RKO (cell line): ENCODE measurements around the gene ASMTL.

Source experiments
- DNase-seq: peaks from one replicate; pipeline ENCODE4 v3.0.0-alpha.2; 2016; ENCODE audit warnings: low spot score

Gene ASMTL

DNA sequence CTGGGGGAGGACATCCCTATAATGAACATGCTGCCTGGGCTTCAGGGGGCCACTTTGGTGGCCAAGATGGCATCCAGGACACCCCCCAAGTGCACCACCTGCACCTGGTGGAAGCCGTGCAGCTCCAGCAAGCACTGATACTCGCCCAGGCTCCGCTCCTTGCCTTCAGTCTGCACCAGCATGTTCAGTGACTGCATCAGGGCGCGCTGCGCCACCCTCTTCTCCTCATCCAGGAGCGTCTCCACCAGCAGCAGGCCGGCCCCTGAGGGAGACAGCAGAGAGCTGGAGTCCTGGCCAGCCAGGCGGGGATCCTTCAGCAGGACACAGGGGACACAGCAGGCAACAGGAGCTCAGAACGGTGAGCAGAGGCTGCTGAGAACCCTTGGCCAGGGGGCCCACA is 49.5 kb downstream of the ASMTL start:
- no peak for DNase-seq

- no peak for DNase-seq
Measured at GRCh38 chrX:1401611-1402430, 50.9 kb downstream of the ASMTL start.

GRCh38 chrX:1400742-1401471 is 51.8 kb downstream of the ASMTL start:
- no peak for DNase-seq

DNA sequence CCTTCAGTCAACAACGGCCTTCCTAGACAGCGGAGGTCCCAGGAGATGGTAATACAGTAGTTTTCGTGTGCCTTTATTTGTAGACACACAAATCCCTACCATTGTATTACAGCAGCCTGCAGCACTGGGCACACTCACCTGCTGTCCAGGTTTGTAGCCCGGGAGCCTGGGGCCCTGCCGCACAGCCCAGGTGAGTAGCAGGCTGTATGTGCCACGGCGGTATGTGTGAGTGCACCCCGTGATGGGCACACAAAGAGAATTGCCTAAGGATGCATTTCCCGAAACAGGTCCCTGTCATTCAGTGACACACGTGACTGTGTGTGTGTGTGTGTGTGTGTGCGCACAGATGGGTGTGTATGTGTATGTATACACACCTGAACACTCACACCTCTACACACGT is 52.7 kb downstream of the ASMTL start:
- DNase-seq, result no peak

GRCh38 chrX:1398431-1399340 is 54.0 kb downstream of the ASMTL start:
- DNase-seq, result no peak

- DNase-seq, result no peak
Measured at GRCh38 chrX:1397441-1398270, 55.1 kb downstream of the ASMTL start.

- no peak for DNase-seq
Measured at GRCh38 chrX:1397001-1397400, 55.7 kb downstream of the ASMTL start.

- no peak for DNase-seq
Measured at GRCh38 chrX:1395646-1396216, 57.0 kb downstream of the ASMTL start.

DNA sequence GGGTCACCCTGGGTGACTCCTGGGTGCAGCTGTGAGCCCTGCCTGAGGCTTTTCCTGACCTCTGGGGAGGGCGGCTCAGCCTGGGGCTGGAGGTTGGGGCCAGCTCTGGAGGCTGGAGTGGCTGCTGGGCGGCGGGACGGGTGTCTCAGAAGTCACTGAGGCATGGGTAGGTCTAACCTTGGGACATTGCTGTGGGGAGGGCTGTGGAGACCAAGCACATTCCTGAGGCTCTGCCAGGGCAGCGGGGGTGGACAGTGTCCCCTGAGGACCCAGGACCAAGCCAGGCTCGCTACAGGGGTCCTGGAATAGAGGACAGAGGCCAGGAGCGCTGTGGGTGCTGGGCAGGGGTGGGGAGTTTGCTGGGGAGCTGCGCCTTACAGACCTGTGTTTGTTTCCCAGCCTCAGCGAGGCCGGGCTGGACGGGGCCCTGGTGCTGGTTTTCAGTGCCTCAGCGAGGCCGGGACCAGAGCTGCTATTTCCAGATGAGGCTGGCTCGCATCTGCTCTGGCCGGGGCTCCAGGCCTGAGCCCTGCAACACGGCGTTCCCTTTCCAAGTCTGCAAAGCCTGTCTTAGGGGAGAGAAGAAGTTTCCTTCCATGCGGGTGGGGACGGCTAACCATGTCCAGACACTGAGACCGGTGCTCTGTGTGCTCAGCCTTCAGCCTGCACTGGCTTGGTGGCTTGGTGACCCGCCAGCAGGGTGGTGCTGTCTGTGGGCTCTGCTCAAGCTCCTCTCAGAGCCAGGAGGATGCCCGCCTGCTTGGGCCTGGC is 57.8 kb downstream of the ASMTL start:
- DNase-seq, result no peak

DNA sequence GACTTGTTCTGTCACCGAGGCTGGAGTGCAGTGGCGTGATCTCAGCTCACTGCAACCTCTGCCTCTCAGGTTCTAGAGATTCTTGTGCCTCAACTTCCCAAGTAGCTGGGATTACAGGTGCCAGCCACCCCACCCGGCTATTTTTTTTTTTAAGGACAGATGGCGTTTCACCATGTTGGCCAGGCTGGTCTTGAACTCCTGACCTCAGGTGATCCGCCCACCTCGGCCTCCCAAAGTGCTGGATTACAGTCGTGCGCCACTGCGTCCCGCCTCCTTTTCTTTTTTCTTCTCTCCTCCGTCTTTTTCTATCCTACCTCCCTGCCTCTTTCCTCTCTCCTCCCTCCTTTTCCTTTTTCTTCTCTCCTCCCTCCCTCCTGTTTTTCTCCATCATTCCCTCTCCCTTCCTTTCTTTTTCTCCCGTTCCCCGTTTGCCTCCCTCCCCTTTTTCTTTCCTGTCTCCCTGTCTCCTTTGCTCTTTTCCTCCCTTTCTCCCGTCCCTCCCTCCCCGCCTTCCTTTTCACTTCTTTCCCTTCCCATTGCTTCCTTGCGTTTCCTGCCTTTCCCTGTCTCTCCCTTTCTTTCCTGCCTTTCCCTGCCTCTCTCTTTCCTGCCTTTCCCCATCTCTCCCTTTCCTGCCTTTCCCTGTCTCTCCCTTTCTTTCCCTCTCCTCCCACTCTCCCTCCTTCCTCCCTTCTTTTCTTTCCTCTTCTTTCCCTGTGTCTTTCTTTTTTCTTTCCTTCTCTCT is 58.7 kb downstream of the ASMTL start:
- DNase-seq, result no peak

DNA sequence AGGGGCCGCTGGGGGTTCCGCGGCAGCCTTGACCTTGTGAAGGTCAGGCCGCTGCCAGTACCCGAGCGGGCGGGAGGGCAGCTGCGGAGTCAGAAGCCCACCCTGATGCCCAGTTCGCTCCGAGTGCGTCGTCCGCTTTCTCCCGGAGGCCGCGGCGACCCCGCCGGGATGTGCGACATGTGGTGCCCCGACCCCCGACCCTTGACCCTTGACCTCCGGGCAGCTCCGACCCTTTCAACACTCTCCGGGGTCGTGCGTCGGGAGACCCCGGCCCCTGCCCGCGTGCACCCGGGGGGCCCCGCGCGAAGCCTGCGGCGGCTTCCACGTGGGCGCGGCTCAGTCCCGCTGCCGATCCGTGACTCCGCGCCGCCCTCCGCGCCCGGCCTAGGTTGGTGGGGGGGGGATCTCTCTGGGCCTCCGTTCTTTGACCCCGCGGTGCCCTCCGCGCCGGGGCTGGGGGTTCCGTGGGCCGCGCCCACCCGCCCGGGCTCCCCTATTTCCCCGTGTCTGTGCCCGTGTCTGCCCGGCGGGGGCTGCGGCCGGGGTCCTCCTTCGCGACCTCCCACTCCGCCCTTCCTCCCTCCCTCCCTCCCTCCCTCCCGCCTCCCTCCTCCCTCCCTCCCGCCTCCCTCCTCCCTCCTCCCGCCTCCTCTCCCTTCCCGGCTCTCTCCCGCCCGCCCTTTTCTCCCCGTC is 60.2 kb downstream of the ASMTL start:
- peak; percentile 68 for DNase-seq

DNA sequence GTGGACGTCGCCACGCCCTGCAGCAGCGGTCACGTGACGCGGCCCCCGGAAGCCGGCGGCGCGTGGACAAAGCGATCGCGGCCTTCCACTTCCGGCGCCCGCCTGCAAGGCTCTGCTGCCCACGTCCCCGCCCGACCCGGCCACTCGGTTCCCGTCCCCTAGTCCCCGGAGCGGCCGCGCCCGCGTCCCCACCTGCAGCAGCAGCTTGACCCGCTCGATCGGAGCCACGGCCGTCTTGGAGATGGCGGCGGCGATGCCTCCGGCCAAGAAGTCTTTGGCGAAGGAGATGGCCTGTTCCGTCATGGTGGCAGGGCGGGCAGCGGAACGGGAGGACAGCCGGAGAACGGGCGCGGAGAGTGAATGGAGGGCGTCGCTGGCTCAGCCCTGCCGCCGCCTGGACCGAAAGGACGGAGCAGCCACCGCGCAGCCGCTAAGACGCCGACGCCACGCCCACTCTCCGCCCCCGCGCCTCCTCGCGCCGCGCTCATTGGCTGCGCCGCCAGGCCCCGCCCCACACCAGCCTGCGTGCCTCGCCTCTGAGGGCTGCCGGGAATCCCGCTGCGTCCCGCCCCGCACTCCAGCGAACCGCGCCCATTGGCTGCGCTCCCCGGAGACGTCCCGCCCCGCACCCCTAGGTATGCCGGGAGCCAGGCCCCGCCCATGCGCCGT is 60.9 kb downstream of the ASMTL start, which contains the start of gene SLC25A6:
SLC25A6 (minus strand) TSS at position 407 of the 669 bp plus-strand sequence; CDS start at position 303, 104 bp downstream.
- peak; percentile 96 for DNase-seq

DNA sequence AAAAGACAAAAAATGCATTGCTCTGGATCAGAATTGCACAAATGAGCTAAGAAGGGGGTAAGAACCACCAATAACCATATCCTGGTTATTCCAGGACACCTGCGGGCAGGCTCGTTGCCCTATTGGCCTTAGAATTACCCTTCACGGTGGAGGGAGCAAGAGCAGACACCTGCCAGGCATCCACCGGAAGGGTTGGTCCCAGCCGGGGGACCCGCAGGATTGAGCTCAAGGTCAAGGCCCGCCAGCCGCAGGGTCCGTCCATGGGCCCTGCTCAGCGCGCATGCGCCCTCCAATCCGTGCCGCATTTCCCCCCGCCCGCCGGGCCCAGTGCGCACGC is 61.4 kb downstream of the ASMTL start:
- no peak for DNase-seq

DNA sequence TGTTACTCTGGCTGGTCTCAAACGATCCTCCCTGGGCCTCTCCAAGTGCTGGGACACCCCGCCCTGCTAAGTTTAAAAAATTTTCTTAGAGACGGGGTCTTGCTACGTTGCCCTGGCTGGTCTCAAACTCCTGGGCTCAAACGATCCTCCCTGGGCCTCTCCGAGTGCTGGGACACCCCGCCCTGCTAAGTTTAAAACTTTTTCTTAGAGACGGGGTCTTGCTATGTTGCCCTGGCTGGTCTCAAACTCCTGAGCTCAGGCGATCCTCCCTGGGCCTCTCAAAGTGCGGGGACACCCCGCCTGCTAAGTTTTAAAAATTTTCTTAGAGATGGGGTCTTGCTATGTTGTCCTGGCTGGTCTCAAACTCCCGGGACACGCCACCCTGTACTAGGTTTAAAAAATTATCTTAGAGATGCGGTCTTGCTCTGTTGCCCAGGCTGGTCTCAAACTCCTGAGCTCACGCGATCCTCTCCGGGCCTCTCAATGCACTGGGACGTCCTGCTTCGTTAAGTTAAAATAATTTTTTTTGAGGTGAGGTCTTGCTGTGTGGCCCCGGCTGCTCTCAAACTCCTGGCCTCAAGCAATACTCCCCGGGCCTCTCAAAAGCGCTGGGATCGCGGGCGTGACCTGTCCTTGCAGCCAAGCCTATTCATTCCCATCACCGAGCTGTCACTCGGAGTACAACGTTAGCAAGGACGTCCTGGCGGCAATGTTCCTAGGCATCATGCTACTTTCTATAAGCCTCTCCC is 61.9 kb downstream of the ASMTL start:
- DNase-seq, result peak; percentile 36

- DNase-seq, result no peak
Measured at GRCh38 chrX:1389993-1390285, 62.8 kb downstream of the ASMTL start.

GRCh38 chrX:1389181-1389992 is 63.3 kb downstream of the ASMTL start:
- DNase-seq, result no peak

- no peak for DNase-seq
Measured at GRCh38 chrX:1388651-1389050, 64.1 kb downstream of the ASMTL start.
